HFF-Myc (cell line): Measurements from ENCODE around the gene CPN2.
A peak's percentile ranks its signal among the peaks of the same experiment; 100 is the strongest.

Experiments used
- DNase-seq: peaks from one replicate; pipeline ENCODE4 v3.0.0-alpha.2; 2011; ENCODE audit warnings: low read depth; ENCODE audit errors: extremely low read depth
- H3K4me3 ChIP-seq: replicated peaks from 2 replicates; pipeline ENCODE4 v1.5.1; 2011; ENCODE audit warnings: low read depth, mild to moderate bottlenecking, control low read depth, low read length
- TF ChIP-seq, protein P1 (sequence below): IDR thresholded peaks from 2 replicates; pipeline ENCODE4 v1.5.1; 2012; ENCODE audit warnings: mild to moderate bottlenecking, low read depth, low read length, control low read depth; ENCODE audit errors: missing control alignments

The CPN2 gene

DNA sequence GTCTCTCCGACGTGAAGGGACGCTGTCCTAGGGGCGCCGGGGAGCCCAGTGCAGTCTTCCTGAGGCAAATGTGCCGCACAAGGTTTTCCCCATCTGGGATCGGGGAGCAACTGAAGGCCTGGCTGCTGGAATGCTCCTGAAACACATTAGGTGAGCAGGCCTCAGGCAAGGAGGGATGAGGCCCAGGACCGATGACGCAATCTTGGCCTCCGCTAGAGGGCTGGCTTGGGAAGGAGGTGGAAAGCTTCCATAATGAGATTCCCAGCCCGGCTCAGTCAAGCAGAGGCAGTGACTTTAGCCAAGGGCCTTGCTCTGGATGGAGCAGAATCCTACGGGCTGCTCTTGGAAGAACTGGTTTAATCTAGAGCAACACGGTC, 50.8 kb downstream of the CPN2 start:
- no peak for DNase-seq
- no peak overlapping the region for H3K4me3 ChIP-seq
- TF ChIP-seq, protein P1, sequence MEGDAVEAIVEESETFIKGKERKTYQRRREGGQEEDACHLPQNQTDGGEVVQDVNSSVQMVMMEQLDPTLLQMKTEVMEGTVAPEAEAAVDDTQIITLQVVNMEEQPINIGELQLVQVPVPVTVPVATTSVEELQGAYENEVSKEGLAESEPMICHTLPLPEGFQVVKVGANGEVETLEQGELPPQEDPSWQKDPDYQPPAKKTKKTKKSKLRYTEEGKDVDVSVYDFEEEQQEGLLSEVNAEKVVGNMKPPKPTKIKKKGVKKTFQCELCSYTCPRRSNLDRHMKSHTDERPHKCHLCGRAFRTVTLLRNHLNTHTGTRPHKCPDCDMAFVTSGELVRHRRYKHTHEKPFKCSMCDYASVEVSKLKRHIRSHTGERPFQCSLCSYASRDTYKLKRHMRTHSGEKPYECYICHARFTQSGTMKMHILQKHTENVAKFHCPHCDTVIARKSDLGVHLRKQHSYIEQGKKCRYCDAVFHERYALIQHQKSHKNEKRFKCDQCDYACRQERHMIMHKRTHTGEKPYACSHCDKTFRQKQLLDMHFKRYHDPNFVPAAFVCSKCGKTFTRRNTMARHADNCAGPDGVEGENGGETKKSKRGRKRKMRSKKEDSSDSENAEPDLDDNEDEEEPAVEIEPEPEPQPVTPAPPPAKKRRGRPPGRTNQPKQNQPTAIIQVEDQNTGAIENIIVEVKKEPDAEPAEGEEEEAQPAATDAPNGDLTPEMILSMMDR: peak; percentile 13

DNA sequence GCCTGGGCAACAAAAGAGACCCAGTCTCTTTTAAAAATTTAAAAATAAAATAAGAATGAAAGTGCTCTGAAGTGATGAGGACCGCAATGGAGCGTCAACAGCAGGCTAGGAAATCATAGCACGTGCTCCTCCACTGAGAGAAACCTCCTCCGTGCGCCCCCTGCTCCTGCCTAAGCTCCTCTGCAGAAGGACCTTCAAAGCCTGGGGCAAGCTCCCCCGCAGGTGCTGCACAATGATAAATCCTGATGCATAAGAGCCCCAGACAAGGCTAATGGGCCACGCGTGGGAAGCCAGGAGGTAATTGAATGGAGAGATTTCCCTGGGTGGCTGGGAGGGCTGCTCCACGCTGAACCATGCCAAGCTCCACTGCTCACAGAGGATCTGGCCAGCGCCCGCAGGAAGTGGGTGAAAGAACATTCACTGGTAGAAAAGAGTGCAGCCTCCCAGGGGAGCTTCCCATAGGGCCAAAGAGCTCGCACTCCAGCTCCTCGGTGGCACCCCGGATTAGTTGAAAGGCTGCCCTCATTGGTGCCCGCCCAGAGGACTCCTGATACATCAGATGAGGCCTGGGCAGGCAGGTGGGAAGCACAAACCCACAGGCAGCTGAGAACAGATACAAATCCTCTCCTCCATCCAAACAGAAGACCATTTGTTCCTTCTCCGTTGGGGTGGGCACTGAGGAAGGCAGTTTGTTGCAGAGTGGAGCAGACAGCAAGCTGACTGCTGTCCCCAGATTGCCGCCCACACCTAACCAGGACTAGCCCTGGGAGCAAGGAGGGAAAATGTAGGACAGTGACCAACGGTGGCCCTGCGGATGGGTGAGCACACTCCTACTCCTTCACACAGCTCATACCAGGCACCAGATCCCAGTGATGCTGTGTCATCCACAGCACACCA, 52.5 kb downstream of the CPN2 start:
- DNase-seq: no peak
- TF ChIP-seq, protein P1: no peak
- H3K4me3 ChIP-seq: no peak overlapping the region

DNA sequence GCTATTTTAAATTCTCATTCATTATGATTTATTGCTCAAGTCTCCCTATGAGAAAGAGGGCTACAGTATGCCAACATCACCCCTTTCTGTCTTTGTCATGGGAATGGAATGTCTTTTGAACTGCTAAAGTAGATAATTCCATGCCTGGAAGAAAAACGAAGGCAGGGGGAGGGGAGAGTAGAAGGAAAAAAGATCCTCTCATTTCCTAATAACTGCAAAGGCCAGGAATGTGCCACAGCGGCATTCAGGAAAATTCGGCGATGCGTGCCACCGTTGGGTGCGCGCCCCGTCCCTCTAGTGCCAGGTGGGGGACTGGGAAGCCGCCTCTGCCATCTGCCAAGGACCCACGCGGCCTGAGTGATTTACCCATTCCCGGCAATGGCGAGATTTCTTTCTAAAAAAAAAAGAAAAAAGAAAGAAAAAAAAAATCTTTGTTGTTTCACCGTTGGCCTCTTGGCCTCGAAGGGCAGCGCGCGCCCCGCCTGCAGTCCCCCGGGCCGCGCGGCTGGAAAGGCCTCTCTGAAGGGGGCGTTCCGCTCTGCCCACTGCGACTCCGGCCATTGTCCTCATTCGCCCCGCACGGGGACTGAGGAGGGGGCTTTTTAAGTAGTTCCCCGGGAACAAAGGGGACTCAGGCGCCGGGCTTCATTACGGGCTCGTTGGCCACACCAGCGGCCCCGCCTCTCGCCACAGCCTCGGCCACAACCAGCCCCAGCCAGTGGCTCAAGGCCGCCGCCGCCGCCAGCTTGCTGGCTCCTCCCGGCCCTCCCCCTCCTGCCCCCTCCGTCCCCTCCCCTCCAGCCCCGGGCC, 54.5 kb downstream of the CPN2 start:
- TF ChIP-seq, protein P1: no peak
- peak overlapping the region; percentile 22 for H3K4me3 ChIP-seq
- no peak for DNase-seq

DNA sequence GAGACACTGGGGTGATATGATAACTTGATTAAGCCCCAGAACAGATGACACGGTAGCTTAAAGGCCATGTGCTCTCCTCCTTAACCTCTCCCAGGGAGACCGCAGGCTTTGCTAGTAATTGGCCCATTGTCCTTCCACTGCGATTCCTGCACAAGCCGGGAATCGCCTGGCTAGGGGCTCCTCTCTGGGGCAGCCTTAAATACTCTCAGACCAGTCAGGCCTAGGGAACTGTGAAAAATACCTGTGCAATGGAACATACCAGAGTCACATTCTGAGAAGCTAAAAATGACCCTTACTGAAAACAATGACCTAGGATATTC, 56.3 kb downstream of the CPN2 start:
- TF ChIP-seq, protein P1: no peak
- DNase-seq: no peak

DNA sequence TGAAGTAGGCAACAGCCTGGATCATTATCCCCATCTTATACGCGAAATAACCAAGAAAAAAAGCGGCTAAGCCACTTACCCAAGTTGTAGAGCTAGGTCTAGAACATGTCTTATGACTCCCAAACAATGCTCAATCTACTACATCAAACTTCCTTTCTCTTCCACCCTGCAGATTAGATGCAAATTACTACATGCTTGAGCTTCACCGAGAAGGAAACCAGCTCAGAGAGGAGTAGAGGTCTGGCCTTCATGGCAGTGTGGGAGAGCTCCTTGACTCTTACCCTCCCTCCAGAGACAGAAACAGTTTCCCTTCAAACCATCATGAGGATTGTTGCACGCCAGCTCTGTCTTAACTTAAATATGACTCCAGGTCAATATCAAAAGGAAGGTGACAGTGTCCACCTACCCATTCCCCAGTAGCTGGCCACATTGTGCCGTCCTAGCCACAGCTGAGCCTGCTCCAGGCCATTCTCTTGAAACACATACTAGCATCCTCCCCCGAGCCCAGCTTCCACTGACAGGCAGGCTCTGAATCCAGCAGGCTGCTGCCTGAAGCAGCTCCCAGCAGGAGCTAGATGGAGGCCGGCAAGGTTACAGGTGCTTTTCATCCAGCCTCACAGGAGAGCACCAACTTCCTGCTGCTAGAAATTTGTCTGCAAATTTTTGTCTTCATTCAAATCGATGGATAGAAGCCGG, 56.8 kb downstream of the CPN2 start:
- DNase-seq: no peak
- no peak overlapping the region for H3K4me3 ChIP-seq
- TF ChIP-seq, protein P1: no peak

More for the DNA sequence above, 56.3 kb downstream of the CPN2 start:
- no peak overlapping the region for H3K4me3 ChIP-seq

DNA sequence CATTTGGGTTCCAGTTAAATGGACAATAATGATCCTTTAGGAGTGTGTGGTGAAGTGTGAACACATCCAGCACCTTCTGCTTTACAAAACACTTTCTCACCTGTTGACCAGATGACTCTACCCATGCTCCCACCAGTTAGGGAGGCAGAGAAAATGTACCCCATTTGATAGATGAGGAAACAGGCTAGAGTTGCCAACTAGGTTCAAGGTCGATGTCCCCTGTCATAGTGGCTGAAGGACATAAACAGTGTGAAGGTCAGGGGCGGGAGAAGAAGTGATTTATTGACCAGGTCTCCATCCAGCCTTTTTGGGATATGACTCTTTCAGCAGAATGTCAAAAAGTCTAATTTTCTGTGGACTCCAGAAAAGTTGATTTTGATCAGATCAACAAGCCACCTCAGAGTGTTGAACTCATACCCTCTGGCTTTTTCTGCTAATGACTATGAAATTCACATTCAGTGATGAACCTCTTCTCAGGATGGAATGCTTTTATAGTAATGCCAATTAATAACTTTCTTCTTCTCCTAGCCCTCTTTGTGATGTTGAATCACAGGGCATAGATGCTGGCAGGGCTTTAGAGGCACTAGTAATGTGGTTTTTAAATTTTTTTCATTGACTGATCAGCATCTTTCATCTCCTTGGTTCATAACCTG, 57.5 kb downstream of the CPN2 start:
- TF ChIP-seq, protein P1: no peak
- no peak for DNase-seq
- H3K4me3 ChIP-seq: no peak overlapping the region
